Measurements from ENCODE around the gene CITED2.
"Not testable (repeated sequence)": the region's sequence is repeated elsewhere in the genome, so short reads cannot be mapped to it uniquely, and the experiment has no call there.

Gene CITED2

GRCh38 chr6:139364302-139364981 is 10.0 kb downstream of the CITED2 start:
- DNase-seq (ENCODE audit: low read depth), result peak; percentile 69

- not testable (repeated sequence) for DNase-seq (ENCODE audit: low read depth)
These were observed 10.7 kb downstream of the CITED2 start for GRCh38 chr6:139363797-139364196.

- not testable (repeated sequence) for DNase-seq (ENCODE audit: low read depth)
These were observed 11.3 kb downstream of the CITED2 start for GRCh38 chr6:139363123-139363522.

- DNase-seq (ENCODE audit: low read depth), result no peak
These were observed 13.2 kb downstream of the CITED2 start for GRCh38 chr6:139361211-139361610.

- no peak for DNase-seq (ENCODE audit: low read depth)
These were observed 17.5 kb downstream of the CITED2 start for GRCh38 chr6:139356924-139357323.

- DNase-seq (ENCODE audit: low read depth), result no peak
These were observed 18.5 kb downstream of the CITED2 start for GRCh38 chr6:139355777-139356445.

- no peak for DNase-seq (ENCODE audit: low read depth)
These were observed 19.3 kb downstream of the CITED2 start for GRCh38 chr6:139355172-139355571.

GRCh38 chr6:139354189-139354588 is 20.3 kb downstream of the CITED2 start:
- no peak for DNase-seq (ENCODE audit: low read depth)

GRCh38 chr6:139349464-139350020 is 24.9 kb downstream of the CITED2 start:
- peak; percentile 16 for DNase-seq (ENCODE audit: low read depth)

GRCh38 chr6:139346392-139346791 is 28.1 kb downstream of the CITED2 start:
- no peak for DNase-seq (ENCODE audit: low read depth)

- no peak for DNase-seq (ENCODE audit: low read depth)
These were observed 30.1 kb downstream of the CITED2 start for GRCh38 chr6:139344186-139344963.

- no peak for DNase-seq (ENCODE audit: low read depth)
These were observed 31.2 kb downstream of the CITED2 start for GRCh38 chr6:139343052-139343750.

- DNase-seq (ENCODE audit: low read depth), result no peak
These were observed 33.4 kb downstream of the CITED2 start for GRCh38 chr6:139341060-139341459.

- DNase-seq (ENCODE audit: low read depth), result peak; percentile 54
These were observed 35.7 kb downstream of the CITED2 start for GRCh38 chr6:139338795-139339194.

- peak; percentile 26 for DNase-seq (ENCODE audit: low read depth)
These were observed 36.6 kb downstream of the CITED2 start for GRCh38 chr6:139337830-139338229.

- no peak for DNase-seq (ENCODE audit: low read depth)
These were observed 37.4 kb downstream of the CITED2 start for GRCh38 chr6:139337001-139337400.

- no peak for DNase-seq (ENCODE audit: low read depth)
These were observed 38.0 kb downstream of the CITED2 start for GRCh38 chr6:139336488-139336887.

- DNase-seq (ENCODE audit: low read depth), result no peak
These were observed 38.8 kb downstream of the CITED2 start for GRCh38 chr6:139335447-139336210.

- peak; percentile 91 for DNase-seq (ENCODE audit: low read depth)
These were observed 39.5 kb downstream of the CITED2 start for GRCh38 chr6:139334806-139335446.

- DNase-seq (ENCODE audit: low read depth), result peak; percentile 57
These were observed 43.5 kb downstream of the CITED2 start for GRCh38 chr6:139330826-139331500.

Measured in EH (cell line).